Activated B cell treated with CpG ODN at 0.5 μM for 24 hours (primary cell): ENCODE results near the gene SMIM32. TPM values are rescaled to one million over a fixed set of nuclear protein-coding genes. Genes with fewer than 3 reads are reported as not detected.

Experiments used
- ATAC-seq: fragments of 200-7000 bp; cut with Tn5 transposase; one replicate; pipeline ENCODE4 v1.10.0; 2021; ENCODE audit warnings: low read depth, mild to moderate bottlenecking, moderate library complexity
- CTCF ChIA-PET: fragments of 350-600 bp; sonication (Branson Sonifier 250); formaldehyde crosslinking; loops from one replicate; lab custom pipeline; 2021; ENCODE audit warnings: antibody characterized with exemption; lab: Charles Lee
- POLR2A ChIA-PET: fragments of 350-600 bp; sonication (Branson Sonifier 250); formaldehyde crosslinking; loops from one replicate; lab custom pipeline; 2021; ENCODE audit warnings: antibody characterized with exemption; lab: Charles Lee
- DNase-seq: peaks from one replicate; pipeline ENCODE4 v3.0.0; 2022
- H3K27ac Mint-ChIP-seq: one replicate; pipeline ENCODE4 v1.8.0; 2020; ENCODE audit warnings: mixed read lengths
- H3K27me3 Mint-ChIP-seq: one replicate; pipeline ENCODE4 v1.8.0; 2021; ENCODE audit warnings: mixed read lengths
- H3K36me3 Mint-ChIP-seq: one replicate; pipeline ENCODE4 v1.8.0; 2021; ENCODE audit warnings: low read depth, mixed read lengths
- H3K4me1 Mint-ChIP-seq: one replicate; pipeline ENCODE4 v1.8.0; 2021; ENCODE audit warnings: mixed read lengths
- H3K4me3 Mint-ChIP-seq: one replicate; pipeline ENCODE4 v1.8.0; 2020; ENCODE audit warnings: mild to moderate bottlenecking, mixed read lengths
- H3K9me3 Mint-ChIP-seq: one replicate; pipeline ENCODE4 v1.8.0; 2020; ENCODE audit warnings: mixed read lengths
- intact Hi-C: fragments of 100-400 bp; cut with micrococcal nuclease; formaldehyde crosslinking; loops from one replicate; pipeline ENCODE4 v1.15.1; 2024
- total RNA-seq: library from RNA; stranded (reverse); gene quantifications from 2 replicates; pipeline ENCODE4 v1.2.3, GENCODE V29; 2022
- TF ChIP-seq, protein P1 (sequence below): fragments of 200-600 bp; IDR thresholded peaks from one replicate; pipeline ENCODE4 v1.8.0; 2022; ENCODE audit warnings: antibody characterized with exemption, mild to moderate bottlenecking

SMIM32 gene
- total RNA-seq, 1 donor from 2014 or later = not detected

DNA sequence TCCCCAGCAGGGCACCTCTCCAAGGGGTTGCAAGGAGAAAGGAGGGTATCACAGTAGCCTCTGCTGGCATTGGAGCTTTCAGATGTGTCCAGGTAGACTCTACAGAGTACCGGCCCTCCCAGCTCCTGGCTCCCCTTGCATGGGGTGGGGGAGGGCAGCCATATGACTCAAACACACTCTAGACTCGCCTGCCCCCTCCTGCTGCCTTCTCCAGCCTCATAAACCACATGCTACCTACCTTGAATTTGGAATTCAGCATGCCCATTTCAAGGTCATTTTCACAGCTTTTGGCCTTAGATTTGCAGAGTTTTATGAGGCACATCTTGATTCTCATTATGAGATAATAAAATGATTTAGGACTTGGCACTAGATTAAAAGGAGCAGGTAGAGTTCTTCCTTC is 32.8 kb upstream of the SMIM32 start:
- TF ChIP-seq, protein P1, sequence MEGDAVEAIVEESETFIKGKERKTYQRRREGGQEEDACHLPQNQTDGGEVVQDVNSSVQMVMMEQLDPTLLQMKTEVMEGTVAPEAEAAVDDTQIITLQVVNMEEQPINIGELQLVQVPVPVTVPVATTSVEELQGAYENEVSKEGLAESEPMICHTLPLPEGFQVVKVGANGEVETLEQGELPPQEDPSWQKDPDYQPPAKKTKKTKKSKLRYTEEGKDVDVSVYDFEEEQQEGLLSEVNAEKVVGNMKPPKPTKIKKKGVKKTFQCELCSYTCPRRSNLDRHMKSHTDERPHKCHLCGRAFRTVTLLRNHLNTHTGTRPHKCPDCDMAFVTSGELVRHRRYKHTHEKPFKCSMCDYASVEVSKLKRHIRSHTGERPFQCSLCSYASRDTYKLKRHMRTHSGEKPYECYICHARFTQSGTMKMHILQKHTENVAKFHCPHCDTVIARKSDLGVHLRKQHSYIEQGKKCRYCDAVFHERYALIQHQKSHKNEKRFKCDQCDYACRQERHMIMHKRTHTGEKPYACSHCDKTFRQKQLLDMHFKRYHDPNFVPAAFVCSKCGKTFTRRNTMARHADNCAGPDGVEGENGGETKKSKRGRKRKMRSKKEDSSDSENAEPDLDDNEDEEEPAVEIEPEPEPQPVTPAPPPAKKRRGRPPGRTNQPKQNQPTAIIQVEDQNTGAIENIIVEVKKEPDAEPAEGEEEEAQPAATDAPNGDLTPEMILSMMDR = no peak
- no peak for DNase-seq
- intact Hi-C loops = no loop called here
- ChIA-PET POLR2A (no interaction called here), CTCF (no interaction called here)
- H3K4me3 Mint-ChIP-seq = no peak overlapping the region
- no peak for ATAC-seq
- no peak overlapping the region for H3K27ac Mint-ChIP-seq
- peaks cover 7% of the 10 kb centered on the region for H3K9me3 Mint-ChIP-seq
- H3K4me1 Mint-ChIP-seq = no peaks in the 10 kb centered on the region
- H3K27me3 Mint-ChIP-seq = peaks cover 7% of the 10 kb centered on the region
- H3K36me3 Mint-ChIP-seq = no peaks in the 10 kb centered on the region

DNA sequence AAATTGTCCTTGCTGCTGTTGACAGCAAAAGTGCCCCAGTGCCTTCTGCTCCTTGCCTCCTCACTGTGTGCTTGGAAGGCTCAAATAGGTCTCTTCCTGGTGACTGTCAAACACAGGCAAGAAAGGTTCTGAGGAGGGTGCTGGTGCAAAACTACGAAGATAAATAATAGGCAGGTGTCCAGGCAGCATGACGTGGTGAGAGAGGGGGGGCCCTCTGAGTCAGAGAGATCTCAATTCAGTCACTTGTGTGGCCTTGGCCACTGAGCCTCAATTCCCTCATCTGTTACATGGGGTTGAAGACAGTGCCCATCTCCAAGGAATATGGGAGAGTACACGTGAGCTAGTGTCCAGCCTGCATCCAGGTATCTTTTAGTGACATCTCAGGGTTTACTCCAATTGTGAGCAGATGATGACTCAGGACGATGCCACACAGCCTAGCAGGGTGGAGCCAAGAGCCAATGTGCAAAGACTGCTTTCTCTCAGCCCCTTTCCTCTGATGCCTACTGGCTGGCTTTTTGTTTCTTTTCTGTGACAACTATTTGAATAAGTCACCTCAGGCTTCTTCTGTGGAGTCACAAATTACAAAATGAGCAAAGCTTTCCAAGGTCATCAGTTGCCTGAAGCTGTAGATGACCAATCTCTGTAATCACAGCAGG is 29.7 kb upstream of the SMIM32 start:
- H3K27ac Mint-ChIP-seq = no peak overlapping the region
- ChIA-PET CTCF (interaction anchor here (1.1 kb wide), 1 partner anchor 11 kb away, joined by 4 read pairs; no protein-coding TSS in a partner anchor), POLR2A (no interaction called here)
- H3K27me3 Mint-ChIP-seq = no peaks in the 10 kb centered on the region
- no peak for ATAC-seq
- H3K9me3 Mint-ChIP-seq = peaks cover 13% of the 10 kb centered on the region
- H3K36me3 Mint-ChIP-seq = no peaks in the 10 kb centered on the region
- TF ChIP-seq, protein P1 = no peak
- H3K4me3 Mint-ChIP-seq = no peak overlapping the region
- no peak for DNase-seq
- intact Hi-C loops = no loop called here
- H3K4me1 Mint-ChIP-seq = no peaks in the 10 kb centered on the region

DNA sequence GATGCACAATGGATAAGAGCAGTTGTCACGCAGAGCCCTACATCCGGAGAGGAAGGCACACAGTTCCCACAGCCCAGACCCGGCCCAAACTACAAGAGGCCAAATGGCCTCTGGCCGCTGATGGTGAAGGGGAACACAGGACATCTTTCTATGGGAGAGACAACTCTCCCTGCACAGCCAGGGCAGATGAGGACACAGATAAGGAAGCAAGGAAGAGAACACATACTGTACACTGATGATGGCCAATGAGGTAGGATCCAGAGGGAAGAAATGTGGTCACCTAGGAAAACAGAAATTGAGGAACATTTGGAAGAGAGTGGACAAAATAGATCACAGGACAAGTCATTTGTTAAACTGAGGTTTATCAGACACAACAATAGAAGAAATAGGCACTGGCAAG is 28.4 kb upstream of the SMIM32 start:
- DNase-seq = no peak
- intact Hi-C loops = no loop called here
- no peak overlapping the region for H3K27ac Mint-ChIP-seq
- TF ChIP-seq, protein P1 = no peak
- no peaks in the 10 kb centered on the region for H3K36me3 Mint-ChIP-seq
- H3K4me3 Mint-ChIP-seq = no peak overlapping the region
- H3K27me3 Mint-ChIP-seq = peaks cover 4% of the 10 kb centered on the region
- peaks cover 13% of the 10 kb centered on the region for H3K9me3 Mint-ChIP-seq
- ChIA-PET POLR2A (no interaction called here), CTCF (interaction anchor here (1.1 kb wide), 1 partner anchor 10 kb away, joined by 4 read pairs; no protein-coding TSS in a partner anchor)
- ATAC-seq = no peak
- no peaks in the 10 kb centered on the region for H3K4me1 Mint-ChIP-seq

DNA sequence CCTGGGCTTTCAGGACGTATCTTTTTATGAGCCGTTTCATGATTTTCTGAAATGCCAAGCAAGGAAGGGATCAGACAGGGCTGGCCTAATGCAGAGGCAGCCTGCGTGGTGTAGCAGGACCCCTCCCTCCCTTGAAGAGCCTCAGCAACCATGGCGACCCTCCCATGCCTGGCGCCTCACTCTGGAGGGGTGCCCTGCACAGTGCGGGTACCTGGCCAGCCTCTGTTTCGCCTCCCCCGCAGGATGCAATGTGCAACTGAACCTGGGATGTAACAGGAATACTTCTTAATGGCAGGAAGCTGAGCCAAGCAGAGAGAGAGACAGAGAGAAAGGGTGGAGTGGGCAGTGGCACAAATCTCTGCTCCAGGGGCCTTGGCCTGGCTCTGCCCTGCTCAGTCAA is 23.3 kb upstream of the SMIM32 start:
- ChIA-PET CTCF (no interaction called here), POLR2A (no interaction called here)
- intact Hi-C loops = no loop called here
- TF ChIP-seq, protein P1 = no peak
- Mint-ChIP-seq H3K4me1 (no peaks in the 10 kb centered on the region), H3K27ac (no peak overlapping the region), H3K36me3 (no peaks in the 10 kb centered on the region), H3K27me3 (peaks cover 14% of the 10 kb centered on the region), H3K9me3 (peaks cover 8% of the 10 kb centered on the region), H3K4me3 (no peak overlapping the region)
- no peak for ATAC-seq
- no peak for DNase-seq

DNA sequence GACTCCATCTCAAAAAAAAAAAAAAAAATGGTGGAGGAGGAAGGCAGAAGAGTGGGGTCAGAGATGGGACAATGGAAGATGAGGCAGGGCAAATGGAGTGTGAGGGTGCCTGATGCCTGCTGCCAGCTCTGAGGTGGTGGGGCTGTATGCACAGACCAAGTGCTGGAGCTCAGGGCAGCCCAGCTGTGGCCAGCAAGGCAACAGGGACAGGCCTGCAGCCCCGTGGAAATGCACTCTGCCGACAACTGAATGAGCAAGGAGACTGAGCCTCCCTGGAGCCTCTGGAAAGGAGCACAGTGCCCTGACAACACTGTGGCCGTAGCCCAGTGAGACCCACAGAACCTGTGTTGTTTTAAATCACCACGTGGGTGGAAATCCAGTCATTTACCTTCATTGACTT is 22.9 kb upstream of the SMIM32 start:
- no peak overlapping the region for H3K27ac Mint-ChIP-seq
- H3K9me3 Mint-ChIP-seq = peaks cover 6% of the 10 kb centered on the region
- ChIA-PET POLR2A (no interaction called here), CTCF (no interaction called here)
- no peaks in the 10 kb centered on the region for H3K36me3 Mint-ChIP-seq
- no peaks in the 10 kb centered on the region for H3K4me1 Mint-ChIP-seq
- H3K27me3 Mint-ChIP-seq = peaks cover 17% of the 10 kb centered on the region
- no peak overlapping the region for H3K4me3 Mint-ChIP-seq
- TF ChIP-seq, protein P1 = no peak
- ATAC-seq = no peak
- intact Hi-C loops = no loop called here
- no peak for DNase-seq
